Thoracic aorta (tissue), 2 donors: ENCODE results near the gene ALG3. TPM values are rescaled to one million over a fixed set of nuclear protein-coding genes. Genes with fewer than 3 reads are reported as not detected.
A peak's percentile ranks its signal among the peaks of the same experiment; 100 is the strongest.

ENCODE experiments used
- ATAC-seq: fragments of 150-250 bp; one replicate; pipeline ENCODE4 v1.8.0; 2017; ENCODE audit warnings: low read depth; ENCODE audit not compliant: insufficient number of reproducible peaks, low FRiP score
- DNase-seq: peaks from one replicate; pipeline ENCODE4 v3.0.0-alpha.2; 2020; ENCODE audit warnings: low spot score
- H3K27ac ChIP-seq, 2 donors: fragments of 200-600 bp; sonication (generic); 1 replicate in 1 of 2; 2 replicates in 1 of 2; pipeline ENCODE4 v1.5.1; 2016; ENCODE audit warnings: mild to moderate bottlenecking in 2 of 2, moderate library complexity in 2 of 2
- H3K27me3 ChIP-seq: fragments of 200-600 bp; sonication (generic); replicated peaks from 2 replicates; pipeline ENCODE4 v1.6.0; 2016; ENCODE audit warnings: mild to moderate bottlenecking; ENCODE audit not compliant: insufficient read depth
- H3K36me3 ChIP-seq: fragments of 200-600 bp; sonication (generic); one replicate; pipeline ENCODE4 v1.5.1; 2016
- H3K4me1 ChIP-seq, 2 donors: fragments of 200-600 bp; sonication (generic); 1 replicate in 1 of 2; 2 replicates in 1 of 2; pipeline versions ENCODE4 v1.5.1 to v1.6.0; 2016; ENCODE audit warnings: low read depth in 2 of 2, mild to moderate bottlenecking in 1 of 2; ENCODE audit not compliant: control insufficient read depth in 1 of 2
- H3K4me3 ChIP-seq: fragments of 200-600 bp; sonication (generic); 2 replicates; pipeline ENCODE4 v1.5.1; 2016; ENCODE audit warnings: mild to moderate bottlenecking
- H3K9me3 ChIP-seq: fragments of 200-600 bp; sonication (generic); 2 replicates; pipeline ENCODE4 v1.5.1; 2016
- total RNA-seq, 2 donors: library from RNA; depleted of rRNA; stranded (reverse); fragments of >200 nt; gene quantifications; one replicate each; pipeline versions ENCODE4 v1.1.0 to v1.2.3, GENCODE V29; 2016
- TF ChIP-seq, protein P1 (sequence below): fragments of 200-600 bp; sonication (generic); IDR thresholded peaks from one replicate; pipeline ENCODE4 v1.5.1; 2019; ENCODE audit warnings: antibody characterized with exemption

The ALG3 gene
- total RNA-seq, 2 donors from 2014 or later: 52.0 to 55.0 TPM

DNA sequence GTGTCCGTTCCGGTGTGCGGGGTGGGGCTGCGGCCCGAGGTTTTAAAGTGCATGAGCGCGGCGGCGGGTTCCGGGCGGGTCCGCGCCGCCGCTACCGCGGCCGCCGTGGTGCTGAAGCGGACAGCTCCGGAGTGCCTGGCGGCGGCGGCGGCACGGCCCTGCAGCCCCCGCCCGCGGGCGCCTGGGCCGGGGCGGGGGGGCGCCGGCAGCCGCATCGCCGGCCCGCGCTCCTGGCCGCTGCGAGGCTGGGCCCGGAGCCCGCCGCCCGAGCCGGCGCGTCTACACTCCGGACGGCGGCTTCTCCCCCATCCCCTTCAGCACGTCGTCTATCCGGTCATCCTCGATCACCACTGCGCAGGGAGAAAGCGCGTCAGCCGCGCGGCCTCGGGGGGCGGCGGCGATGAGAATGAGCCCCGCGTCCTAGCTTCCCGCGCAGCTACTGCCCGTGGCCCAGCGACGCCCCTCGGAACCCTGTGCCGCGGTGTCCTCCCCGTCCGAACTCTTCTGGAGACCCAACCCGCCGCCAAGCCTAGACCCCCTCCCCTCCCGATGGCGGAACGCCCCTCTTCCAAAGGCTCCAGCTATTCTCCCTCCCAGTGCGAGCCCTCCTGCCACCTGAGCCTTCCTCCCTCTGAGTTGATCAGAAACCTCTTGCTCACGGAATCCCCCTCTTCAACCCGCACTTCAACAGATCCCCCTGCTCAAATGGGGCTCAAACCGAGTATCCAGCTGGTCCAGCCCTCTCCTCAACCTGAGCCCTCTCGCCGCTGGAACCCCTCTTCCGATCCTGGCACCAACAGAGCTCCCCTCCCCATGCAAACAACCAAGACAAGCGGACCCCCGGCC, 11.3 kb upstream of the ALG3 start:
- Histone ChIP-seq H3K27ac (no peak overlapping the region), H3K4me3 (peak overlapping the region; percentile 70), H3K9me3 (no peaks in the 10 kb centered on the region), H3K4me1 (peaks cover 12 to 25% of the 10 kb centered on the region in 2 donors), H3K27me3 (peaks cover 18% of the 10 kb centered on the region), H3K36me3 (no peaks in the 10 kb centered on the region)
- TF ChIP-seq, protein P1, sequence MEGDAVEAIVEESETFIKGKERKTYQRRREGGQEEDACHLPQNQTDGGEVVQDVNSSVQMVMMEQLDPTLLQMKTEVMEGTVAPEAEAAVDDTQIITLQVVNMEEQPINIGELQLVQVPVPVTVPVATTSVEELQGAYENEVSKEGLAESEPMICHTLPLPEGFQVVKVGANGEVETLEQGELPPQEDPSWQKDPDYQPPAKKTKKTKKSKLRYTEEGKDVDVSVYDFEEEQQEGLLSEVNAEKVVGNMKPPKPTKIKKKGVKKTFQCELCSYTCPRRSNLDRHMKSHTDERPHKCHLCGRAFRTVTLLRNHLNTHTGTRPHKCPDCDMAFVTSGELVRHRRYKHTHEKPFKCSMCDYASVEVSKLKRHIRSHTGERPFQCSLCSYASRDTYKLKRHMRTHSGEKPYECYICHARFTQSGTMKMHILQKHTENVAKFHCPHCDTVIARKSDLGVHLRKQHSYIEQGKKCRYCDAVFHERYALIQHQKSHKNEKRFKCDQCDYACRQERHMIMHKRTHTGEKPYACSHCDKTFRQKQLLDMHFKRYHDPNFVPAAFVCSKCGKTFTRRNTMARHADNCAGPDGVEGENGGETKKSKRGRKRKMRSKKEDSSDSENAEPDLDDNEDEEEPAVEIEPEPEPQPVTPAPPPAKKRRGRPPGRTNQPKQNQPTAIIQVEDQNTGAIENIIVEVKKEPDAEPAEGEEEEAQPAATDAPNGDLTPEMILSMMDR: no peak
- ATAC-seq: peak; percentile 46
- DNase-seq: no peak

GRCh38 chr3:184259396-184259877, 10.7 kb upstream of the ALG3 start:
- H3K27ac ChIP-seq: no peak overlapping the region
- peaks cover 18% of the 10 kb centered on the region for H3K27me3 ChIP-seq
- TF ChIP-seq, protein P1: no peak
- H3K9me3 ChIP-seq: no peaks in the 10 kb centered on the region
- ATAC-seq (no peak), DNase-seq (no peak)
- peaks cover 12 to 25% of the 10 kb centered on the region in 2 donors for H3K4me1 ChIP-seq
- no peaks in the 10 kb centered on the region for H3K36me3 ChIP-seq
- peak overlapping the region; percentile 13 for H3K4me3 ChIP-seq

DNA sequence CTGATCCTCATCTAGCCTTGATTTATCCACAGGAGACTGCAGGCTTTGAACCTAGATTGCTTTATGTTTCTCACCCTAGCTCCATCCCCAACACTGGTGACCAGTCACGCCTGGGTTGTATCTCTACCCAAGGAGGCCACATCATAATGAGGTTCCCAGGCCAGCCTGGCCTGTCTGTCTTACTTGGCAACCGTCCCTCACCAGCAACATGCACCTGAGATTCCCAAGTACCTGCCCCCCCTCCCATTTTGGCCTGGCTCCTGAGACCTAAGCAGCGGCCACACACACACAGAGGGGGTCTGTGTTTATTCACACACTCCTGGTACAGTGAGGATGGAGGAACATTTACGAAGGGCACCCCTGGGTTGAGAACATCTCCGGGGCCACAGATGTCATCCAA, 10.2 kb upstream of the ALG3 start:
- H3K27ac ChIP-seq: no peak overlapping the region
- TF ChIP-seq, protein P1: no peak
- ATAC-seq: no peak
- DNase-seq: no peak
- no peaks in the 10 kb centered on the region for H3K9me3 ChIP-seq
- peaks cover 12 to 25% of the 10 kb centered on the region in 2 donors for H3K4me1 ChIP-seq
- H3K4me3 ChIP-seq: no peak overlapping the region
- H3K27me3 ChIP-seq: peaks cover 18% of the 10 kb centered on the region
- no peaks in the 10 kb centered on the region for H3K36me3 ChIP-seq

- H3K4me1 ChIP-seq: peaks cover 11 to 20% of the 10 kb centered on the region in 2 donors
- no peaks in the 10 kb centered on the region for H3K9me3 ChIP-seq
- no peak overlapping the region for H3K27ac ChIP-seq
- no peak overlapping the region for H3K4me3 ChIP-seq
- H3K36me3 ChIP-seq: no peaks in the 10 kb centered on the region
- ATAC-seq: no peak
- TF ChIP-seq, protein P1: no peak
- peaks cover 9% of the 10 kb centered on the region for H3K27me3 ChIP-seq
- DNase-seq: no peak
Observed at GRCh38 chr3:184257083-184257915, 8.5 kb upstream of the ALG3 start.
